GM10248 (cell line): ENCODE results near the gene MYOM3.

ENCODE experiments used
- CTCF ChIA-PET: fragments of 300-600 bp; sonication (Branson Sonifier 250); formaldehyde crosslinking; extraction: SDS; loops from one replicate; lab custom pipeline; 2021; ENCODE audit warnings: antibody characterized with exemption; lab: Yijun Ruan, JAX
- POLR2A ChIA-PET: fragments of 350-650 bp; sonication (Branson Sonifier 250); formaldehyde crosslinking; extraction: SDS; loops from one replicate; lab custom pipeline; 2020; ENCODE audit warnings: antibody characterized with exemption; lab: Yijun Ruan, JAX
- DNase-seq: peaks from one replicate; pipeline ENCODE4 v3.0.0; 2012; ENCODE audit errors: extremely low spot score
- TF ChIP-seq, protein P1 (sequence below): IDR thresholded peaks from 2 replicates; pipeline ENCODE4 v1.5.1; 2012; ENCODE audit warnings: mild to moderate bottlenecking, low read depth; ENCODE audit errors: extremely low read depth, missing control alignments, control extremely low read depth

Gene MYOM3

DNA sequence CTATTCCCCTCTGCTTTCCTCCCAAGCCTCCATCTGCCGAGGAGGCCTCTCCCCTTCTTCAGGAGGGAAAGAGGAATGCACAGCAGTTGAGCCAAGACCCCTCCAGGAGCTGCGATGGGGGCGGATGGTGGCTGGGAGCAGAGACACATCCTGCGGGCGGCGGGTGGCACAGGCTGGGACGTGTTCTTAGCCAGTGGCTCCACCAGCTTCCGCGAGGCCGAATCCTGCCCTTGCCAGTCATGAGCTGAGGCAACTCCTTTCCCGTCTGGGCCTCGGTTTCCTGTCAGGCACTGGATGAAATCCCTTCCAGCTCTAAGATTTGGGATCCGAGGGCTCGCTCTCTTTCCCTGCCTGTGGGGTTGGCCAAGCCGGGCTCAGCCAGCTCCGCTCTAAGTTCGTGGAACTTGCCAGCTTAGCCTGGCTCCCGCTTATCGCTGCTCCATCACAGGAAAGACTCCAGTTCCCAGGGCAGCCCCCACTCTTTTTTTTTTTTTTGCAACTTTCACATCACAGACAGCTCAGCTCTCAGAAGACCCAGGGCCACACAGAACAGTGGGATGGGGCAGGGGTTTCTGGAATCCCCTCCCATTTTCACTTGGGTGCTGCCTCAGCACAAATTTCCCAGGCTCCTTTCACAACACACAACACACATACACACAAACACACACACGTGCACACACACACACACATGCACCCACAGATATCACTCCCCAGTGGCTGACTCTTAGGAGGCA, 506 bp downstream of the MYOM3 start:
- TF ChIP-seq, protein P1, sequence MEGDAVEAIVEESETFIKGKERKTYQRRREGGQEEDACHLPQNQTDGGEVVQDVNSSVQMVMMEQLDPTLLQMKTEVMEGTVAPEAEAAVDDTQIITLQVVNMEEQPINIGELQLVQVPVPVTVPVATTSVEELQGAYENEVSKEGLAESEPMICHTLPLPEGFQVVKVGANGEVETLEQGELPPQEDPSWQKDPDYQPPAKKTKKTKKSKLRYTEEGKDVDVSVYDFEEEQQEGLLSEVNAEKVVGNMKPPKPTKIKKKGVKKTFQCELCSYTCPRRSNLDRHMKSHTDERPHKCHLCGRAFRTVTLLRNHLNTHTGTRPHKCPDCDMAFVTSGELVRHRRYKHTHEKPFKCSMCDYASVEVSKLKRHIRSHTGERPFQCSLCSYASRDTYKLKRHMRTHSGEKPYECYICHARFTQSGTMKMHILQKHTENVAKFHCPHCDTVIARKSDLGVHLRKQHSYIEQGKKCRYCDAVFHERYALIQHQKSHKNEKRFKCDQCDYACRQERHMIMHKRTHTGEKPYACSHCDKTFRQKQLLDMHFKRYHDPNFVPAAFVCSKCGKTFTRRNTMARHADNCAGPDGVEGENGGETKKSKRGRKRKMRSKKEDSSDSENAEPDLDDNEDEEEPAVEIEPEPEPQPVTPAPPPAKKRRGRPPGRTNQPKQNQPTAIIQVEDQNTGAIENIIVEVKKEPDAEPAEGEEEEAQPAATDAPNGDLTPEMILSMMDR, result no peak
- DNase-seq, result no peak
- ChIA-PET CTCF (interaction anchor here (1.1 to 1.8 kb wide), 7 partner anchors 10 to 83 kb away, joined by 3 to 6 read pairs (median 4); no protein-coding TSS in a partner anchor), POLR2A (no interaction called here)

- CTCF ChIA-PET, result interaction anchor here (1.1 to 1.7 kb wide), 3 partner anchors 15 to 82 kb away, joined by 3 to 5 read pairs (median 4); no protein-coding TSS in a partner anchor
- POLR2A ChIA-PET, result no interaction called here
- TF ChIP-seq, protein P1, result no peak
- no peak for DNase-seq
These were observed 1.2 kb downstream of the MYOM3 start for GRCh38 chr1:24110642-24111261.

- ChIA-PET CTCF (no interaction called here), POLR2A (no interaction called here)
- TF ChIP-seq, protein P1, result no peak
- no peak for DNase-seq
These were observed 2.1 kb downstream of the MYOM3 start for GRCh38 chr1:24109686-24110475.

DNA sequence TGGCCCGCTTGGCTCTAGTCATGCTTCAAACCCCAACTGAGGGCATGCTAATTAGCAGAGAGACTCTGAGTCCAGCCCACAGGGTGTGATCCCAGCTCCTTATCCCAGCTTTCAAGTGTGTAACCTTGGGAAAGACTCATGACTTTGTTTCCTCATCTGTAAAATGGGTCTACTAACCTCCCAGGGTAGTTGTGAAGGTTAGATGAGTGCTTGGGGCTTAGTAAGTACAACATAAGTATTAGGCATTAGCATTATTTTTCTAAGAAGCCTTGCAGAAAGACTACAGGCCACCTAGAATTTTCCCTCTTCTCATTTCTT, 2.8 kb downstream of the MYOM3 start:
- TF ChIP-seq, protein P1, result no peak
- ChIA-PET POLR2A (no interaction called here), CTCF (no interaction called here)
- no peak for DNase-seq

- ChIA-PET POLR2A (interaction anchor here (0.6 kb wide), 1 partner anchor 371 kb away, joined by 4 read pairs; no protein-coding TSS in a partner anchor), CTCF (no interaction called here)
- TF ChIP-seq, protein P1, result no peak
- DNase-seq, result no peak
These were observed 3.4 kb downstream of the MYOM3 start for GRCh38 chr1:24108334-24109165.
